ENCODE measurements around the gene FARS2. TPM values are rescaled to one million over a fixed set of nuclear protein-coding genes. Genes with fewer than 3 reads are reported as not detected.

The FARS2 gene
- total RNA-seq, 4 donors from 2014 or later: 16.4 to 26.1 (median 21.4) TPM

DNA sequence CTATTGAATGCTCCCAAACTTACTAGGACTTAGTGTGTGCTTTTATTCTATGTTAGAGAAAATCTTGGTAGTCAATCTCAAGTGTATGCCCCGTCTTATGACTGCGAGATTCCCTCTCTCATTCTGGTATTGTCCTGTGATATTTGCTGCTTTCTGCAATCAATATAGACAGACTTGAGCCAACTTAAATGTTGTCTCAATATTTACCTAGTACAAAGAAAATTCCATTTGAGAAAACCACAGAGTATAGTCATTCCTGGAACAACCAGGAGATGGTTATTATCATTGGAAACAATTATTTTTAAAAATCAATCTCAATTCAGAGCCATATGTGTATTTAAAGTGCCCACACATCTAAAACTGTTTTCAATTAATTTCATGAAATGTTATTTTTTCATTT is 415.4 kb downstream of the FARS2 start:
- no peak for DNase-seq (ENCODE audit: low spot score in 2 of 2)

DNA sequence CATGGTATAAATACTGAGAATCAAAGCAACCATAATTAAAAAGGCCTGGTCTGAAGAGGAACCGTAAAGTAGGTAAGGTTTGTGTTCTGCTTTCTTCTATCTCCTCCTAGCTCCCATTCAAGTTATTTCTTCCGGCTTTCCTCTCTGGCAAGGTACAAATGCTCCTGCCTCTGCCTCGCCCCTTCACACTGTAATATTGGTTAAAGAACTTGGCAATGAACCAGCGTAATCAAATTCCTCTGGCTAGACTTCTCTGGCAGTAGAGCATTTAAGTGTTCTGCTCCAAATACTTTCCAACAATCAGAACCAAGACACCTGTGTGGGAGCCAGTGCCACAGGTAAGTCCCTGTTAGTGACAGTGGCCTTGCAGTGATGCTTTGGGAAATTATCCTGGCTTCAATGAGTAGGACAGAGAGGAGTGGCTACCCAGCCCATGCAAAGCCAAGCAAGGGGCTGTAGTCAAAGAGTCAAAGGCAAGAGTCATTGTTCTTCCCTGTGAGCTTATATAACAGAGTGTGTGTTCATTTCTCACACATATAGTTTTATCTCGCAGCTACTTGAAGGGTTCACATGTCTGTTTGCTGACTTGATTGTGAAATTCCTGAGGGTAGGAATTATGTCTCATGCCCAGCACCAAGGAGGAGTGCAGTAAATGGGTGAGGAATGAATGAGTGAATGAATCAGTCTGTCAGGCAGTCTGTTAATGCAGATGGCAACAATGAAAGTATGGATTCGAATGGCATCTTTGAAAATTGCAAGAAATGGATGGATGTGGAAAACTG is 416.1 kb downstream of the FARS2 start:
- Histone ChIP-seq H3K36me3 (no peaks in the 10 kb centered on the region), H3K27me3 (no peaks in the 10 kb centered on the region), H3K27ac (no peak overlapping the region), H3K4me1 (peaks cover 0 to 25% (median 3%) of the 10 kb centered on the region in 4 donors), H3K9me3 (no peaks in the 10 kb centered on the region), H3K4me3 (no peak overlapping the region)
- DNase-seq (ENCODE audit: low spot score in 2 of 2): no peak
- 79 to 84% methylated on average over 6 of the region's 6 CpGs for WGBS, 2 donors
- TF ChIP-seq POLR2A (IDR thresholded peaks at IDR 0.05) (no peak), EP300 (IDR thresholded peaks at IDR 0.05) (no peak)
- TF ChIP-seq, protein P1, sequence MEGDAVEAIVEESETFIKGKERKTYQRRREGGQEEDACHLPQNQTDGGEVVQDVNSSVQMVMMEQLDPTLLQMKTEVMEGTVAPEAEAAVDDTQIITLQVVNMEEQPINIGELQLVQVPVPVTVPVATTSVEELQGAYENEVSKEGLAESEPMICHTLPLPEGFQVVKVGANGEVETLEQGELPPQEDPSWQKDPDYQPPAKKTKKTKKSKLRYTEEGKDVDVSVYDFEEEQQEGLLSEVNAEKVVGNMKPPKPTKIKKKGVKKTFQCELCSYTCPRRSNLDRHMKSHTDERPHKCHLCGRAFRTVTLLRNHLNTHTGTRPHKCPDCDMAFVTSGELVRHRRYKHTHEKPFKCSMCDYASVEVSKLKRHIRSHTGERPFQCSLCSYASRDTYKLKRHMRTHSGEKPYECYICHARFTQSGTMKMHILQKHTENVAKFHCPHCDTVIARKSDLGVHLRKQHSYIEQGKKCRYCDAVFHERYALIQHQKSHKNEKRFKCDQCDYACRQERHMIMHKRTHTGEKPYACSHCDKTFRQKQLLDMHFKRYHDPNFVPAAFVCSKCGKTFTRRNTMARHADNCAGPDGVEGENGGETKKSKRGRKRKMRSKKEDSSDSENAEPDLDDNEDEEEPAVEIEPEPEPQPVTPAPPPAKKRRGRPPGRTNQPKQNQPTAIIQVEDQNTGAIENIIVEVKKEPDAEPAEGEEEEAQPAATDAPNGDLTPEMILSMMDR (IDR thresholded peaks at IDR 0.05): no peak

More for the DNA sequence above, 415.4 kb downstream of the FARS2 start:
- no peaks in the 10 kb centered on the region for H3K36me3 ChIP-seq
- peaks cover 0 to 29% (median 3%) of the 10 kb centered on the region in 4 donors for H3K4me1 ChIP-seq
- TF ChIP-seq, protein P1 (IDR thresholded peaks at IDR 0.05): no peak
- no peak for TF ChIP-seq EP300 (IDR thresholded peaks at IDR 0.05)
- TF ChIP-seq POLR2A (IDR thresholded peaks at IDR 0.05): no peak
- no peaks in the 10 kb centered on the region for H3K27me3 ChIP-seq
- no peak overlapping the region for H3K4me3 ChIP-seq
- no peak overlapping the region for H3K27ac ChIP-seq
- 83 to 88% methylated on average over 2 of the region's 2 CpGs for WGBS, 2 donors
- H3K9me3 ChIP-seq: no peaks in the 10 kb centered on the region

DNA sequence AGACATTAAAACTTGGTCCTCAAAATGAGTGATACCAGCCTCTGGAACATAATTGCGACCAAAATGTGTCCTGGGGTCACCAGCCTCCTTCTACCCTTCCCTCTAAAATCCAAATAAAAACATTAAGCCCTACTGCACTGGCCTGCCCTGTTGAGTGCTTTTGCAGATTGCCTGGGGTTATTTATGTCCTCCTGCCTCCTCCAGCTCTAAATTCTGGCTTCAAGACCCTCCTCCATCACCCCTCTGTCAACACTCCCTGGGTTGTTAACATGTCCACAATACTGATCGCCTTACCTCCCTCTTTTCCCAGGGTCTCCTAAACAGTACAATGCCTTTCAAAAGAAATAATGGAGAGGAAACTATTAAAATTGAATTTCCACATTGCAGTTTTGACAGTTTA is 418.0 kb downstream of the FARS2 start:
- H3K27ac ChIP-seq: no peak overlapping the region
- WGBS, 2 donors: 84 to 87% methylated on average over 2 of the region's 2 CpGs
- TF ChIP-seq, protein P1 (IDR thresholded peaks at IDR 0.05): no peak
- no peak for TF ChIP-seq EP300 (IDR thresholded peaks at IDR 0.05)
- no peak for TF ChIP-seq POLR2A (IDR thresholded peaks at IDR 0.05)
- peaks cover 0 to 6% (median 0%) of the 10 kb centered on the region in 4 donors for H3K4me1 ChIP-seq
- H3K27me3 ChIP-seq: no peaks in the 10 kb centered on the region
- no peaks in the 10 kb centered on the region for H3K36me3 ChIP-seq
- H3K9me3 ChIP-seq: no peaks in the 10 kb centered on the region
- H3K4me3 ChIP-seq: no peak overlapping the region
- no peak for DNase-seq (ENCODE audit: low spot score in 2 of 2)

DNA sequence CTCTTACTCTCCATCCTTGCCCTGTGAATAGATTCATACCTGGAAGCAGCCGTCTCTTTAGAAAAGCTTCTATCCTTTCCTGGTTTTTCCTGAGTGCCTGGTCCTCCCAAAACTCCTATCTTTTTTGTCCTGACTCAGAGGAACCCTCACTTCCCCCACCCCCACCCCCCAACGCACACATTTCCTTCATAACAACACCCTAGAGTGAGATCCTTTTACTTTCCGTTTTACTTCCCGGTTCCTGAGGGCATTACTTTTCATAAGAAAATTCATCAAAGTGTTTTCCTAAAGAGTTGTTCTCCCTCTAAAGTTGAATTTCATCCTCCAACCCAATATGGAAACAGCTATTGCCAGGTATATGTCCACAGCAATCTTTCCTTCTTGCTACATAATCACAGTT is 418.4 kb downstream of the FARS2 start:
- TF ChIP-seq EP300 (IDR thresholded peaks at IDR 0.05): no peak
- TF ChIP-seq, protein P1 (IDR thresholded peaks at IDR 0.05): no peak
- no peak for TF ChIP-seq POLR2A (IDR thresholded peaks at IDR 0.05)
- Histone ChIP-seq H3K9me3 (no peaks in the 10 kb centered on the region), H3K36me3 (no peaks in the 10 kb centered on the region), H3K27ac (no peak overlapping the region), H3K27me3 (no peaks in the 10 kb centered on the region), H3K4me3 (no peak overlapping the region), H3K4me1 (peaks cover 0 to 2% (median 0%) of the 10 kb centered on the region in 4 donors)
- DNase-seq (ENCODE audit: low spot score in 2 of 2): no peak
- WGBS, 2 donors: 54 to 60% methylated on average over 4 of the region's 4 CpGs

DNA sequence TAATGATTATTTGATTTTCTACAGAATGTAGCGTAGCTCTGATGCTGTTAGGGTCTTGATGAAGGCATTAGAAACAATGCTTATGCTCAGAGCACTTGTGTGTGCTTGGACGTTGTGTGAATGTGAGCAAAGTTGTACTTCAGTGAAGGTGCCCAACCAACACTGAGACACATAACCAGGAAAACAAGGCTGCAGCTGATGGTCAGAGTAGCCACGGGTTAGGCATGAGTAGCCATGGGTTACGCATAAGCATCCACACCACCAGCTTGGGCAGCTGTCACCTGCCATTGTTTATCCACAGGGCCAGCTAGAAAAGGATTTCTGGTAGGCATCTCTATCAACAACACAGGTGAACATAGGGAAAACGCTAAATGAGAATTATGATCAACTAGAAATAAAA is 418.8 kb downstream of the FARS2 start:
- no peaks in the 10 kb centered on the region for H3K4me1 ChIP-seq
- H3K36me3 ChIP-seq: peaks cover 0 to under 1% (median 0%) of the 10 kb centered on the region in 3 donors
- no peaks in the 10 kb centered on the region for H3K27me3 ChIP-seq
- 85 to 88% methylated on average over 5 of the region's 5 CpGs for WGBS, 2 donors
- DNase-seq (ENCODE audit: low spot score in 2 of 2): no peak
- H3K27ac ChIP-seq: no peak overlapping the region
- H3K9me3 ChIP-seq: no peaks in the 10 kb centered on the region
- TF ChIP-seq, protein P1 (IDR thresholded peaks at IDR 0.05): no peak
- TF ChIP-seq POLR2A (IDR thresholded peaks at IDR 0.05) (no peak), EP300 (IDR thresholded peaks at IDR 0.05) (no peak)
- H3K4me3 ChIP-seq: no peak overlapping the region
